Neuronal stem cell (in vitro differentiated cells): ENCODE measurements around the gene SNX19.

Experiments
- DNase-seq: peaks from one replicate; pipeline ENCODE4 v3.0.0-alpha.2; 2013; ENCODE audit warnings: low spot score
- H2AFZ ChIP-seq: one replicate; pipeline ENCODE4 v1.6.1; 2013; ENCODE audit warnings: mild to moderate bottlenecking, low read length, inconsistent platforms
- H2AK5ac ChIP-seq: 2 replicates; pipeline ENCODE4 v1.6.1; 2013; ENCODE audit warnings: low read depth, mild to moderate bottlenecking, inconsistent platforms, low read length, moderate library complexity, mixed read lengths
- H2BK120ac ChIP-seq: 2 replicates; pipeline ENCODE4 v1.6.1; 2013; ENCODE audit warnings: low read depth, mild to moderate bottlenecking, inconsistent platforms, low read length, moderate library complexity, mixed read lengths
- H2BK12ac ChIP-seq: one replicate; pipeline ENCODE4 v1.6.1; 2013; ENCODE audit warnings: low read length, inconsistent platforms
- H2BK15ac ChIP-seq: 2 replicates; pipeline ENCODE4 v1.6.1; 2013; ENCODE audit warnings: mild to moderate bottlenecking, low read length, inconsistent platforms, mixed read lengths
- H2BK5ac ChIP-seq: one replicate; pipeline ENCODE4 v1.6.1; 2013; ENCODE audit warnings: inconsistent platforms, mild to moderate bottlenecking, low read length, moderate library complexity
- H3K14ac ChIP-seq: one replicate; pipeline ENCODE4 v1.6.1; 2013; ENCODE audit warnings: low read length, inconsistent platforms
- H3K18ac ChIP-seq: 2 replicates; pipeline ENCODE4 v1.6.1; 2013; ENCODE audit warnings: low read length, inconsistent platforms
- H3K23ac ChIP-seq: 2 replicates; pipeline ENCODE4 v1.6.1; 2013; ENCODE audit warnings: low read depth, mild to moderate bottlenecking, mixed read lengths, low read length, inconsistent platforms; ENCODE audit not compliant: poor library complexity
- H3K27ac ChIP-seq: replicated peaks from 3 replicates; pipeline ENCODE4 v1.5.1; 2013; ENCODE audit warnings: low read length, inconsistent platforms
- H3K27me3 ChIP-seq, 3 experiments: 2 replicates each; pipeline ENCODE4 v1.6.1; 2013; ENCODE audit warnings: low read length in 3 of 3, mild to moderate bottlenecking in 2 of 3, inconsistent platforms in 1 of 3, low read depth in 1 of 3, mixed read lengths in 1 of 3, moderate library complexity in 1 of 3; ENCODE audit not compliant: control insufficient read depth in 3 of 3, insufficient read depth in 3 of 3
- H3K36me3 ChIP-seq, 2 donors: replicated peaks in 1 of 2; 2 replicates each; pipeline ENCODE4 v1.6.1; 2013; ENCODE audit warnings: low read length in 2 of 2; ENCODE audit not compliant: control insufficient read depth in 2 of 2, insufficient read depth in 2 of 2
- H3K4ac ChIP-seq: 2 replicates; pipeline ENCODE4 v1.6.1; 2013; ENCODE audit warnings: inconsistent platforms, mild to moderate bottlenecking, low read length, moderate library complexity
- H3K4me1 ChIP-seq, 2 donors: 1 replicate in 1 of 2; 2 replicates in 1 of 2; pipeline ENCODE4 v1.6.1; 2013; ENCODE audit warnings: low read length in 2 of 2, low read depth in 1 of 2; ENCODE audit not compliant: control insufficient read depth in 2 of 2, insufficient read depth in 1 of 2
- H3K4me2 ChIP-seq: one replicate; pipeline ENCODE4 v1.6.1; 2013; ENCODE audit warnings: mild to moderate bottlenecking, low read length, inconsistent platforms; ENCODE audit not compliant: insufficient read depth, poor library complexity, severe bottlenecking
- H3K4me3 ChIP-seq, 2 donors: 2 replicates each; pipeline ENCODE4 v1.5.1; 2013; ENCODE audit warnings: low read length in 2 of 2, mild to moderate bottlenecking in 2 of 2, inconsistent platforms in 1 of 2, moderate library complexity in 1 of 2
- H3K79me1 ChIP-seq: one replicate; pipeline ENCODE4 v1.6.1; 2013; ENCODE audit warnings: low read depth, mild to moderate bottlenecking, inconsistent platforms, low read length, moderate library complexity
- H3K9ac ChIP-seq: one replicate; pipeline ENCODE4 v1.6.1; 2013; ENCODE audit warnings: mild to moderate bottlenecking, low read depth, low read length, inconsistent platforms; ENCODE audit not compliant: poor library complexity
- H3K9me3 ChIP-seq, 2 donors: replicated peaks in 1 of 2; 2 replicates each; pipeline versions ENCODE3 to v1.6.1; 2013; ENCODE audit warnings: low read length in 2 of 2, mild to moderate bottlenecking in 2 of 2, inconsistent platforms in 1 of 2, low read depth in 1 of 2, mixed read lengths in 1 of 2, moderate library complexity in 1 of 2; ENCODE audit not compliant: control insufficient read depth in 2 of 2, insufficient read depth in 1 of 2
- H4K8ac ChIP-seq: one replicate; pipeline ENCODE4 v1.6.1; 2013; ENCODE audit warnings: low read depth, mild to moderate bottlenecking, inconsistent platforms, low read length, moderate library complexity
- H4K91ac ChIP-seq: one replicate; pipeline ENCODE4 v1.6.1; 2013; ENCODE audit warnings: low read length, low read depth, mild to moderate bottlenecking, inconsistent platforms; ENCODE audit not compliant: poor library complexity
- WGBS, 2 donors: extraction: QIAGEN DNeasy Blood & Tissue Kit; methylation state at CpG; one replicate each; pipeline ENCODE4 v1.1.7; 2013; ENCODE audit warnings: missing lambda C conversion rate in 2 of 2, mixed read lengths in 1 of 2; ENCODE audit not compliant: insufficient read length in 2 of 2, insufficient replicate concordance in 1 of 2; ENCODE audit errors: extremely low coverage in 2 of 2; 5-methylcytosine and 5-hydroxymethylcytosine counted together

SNX19 gene

DNA sequence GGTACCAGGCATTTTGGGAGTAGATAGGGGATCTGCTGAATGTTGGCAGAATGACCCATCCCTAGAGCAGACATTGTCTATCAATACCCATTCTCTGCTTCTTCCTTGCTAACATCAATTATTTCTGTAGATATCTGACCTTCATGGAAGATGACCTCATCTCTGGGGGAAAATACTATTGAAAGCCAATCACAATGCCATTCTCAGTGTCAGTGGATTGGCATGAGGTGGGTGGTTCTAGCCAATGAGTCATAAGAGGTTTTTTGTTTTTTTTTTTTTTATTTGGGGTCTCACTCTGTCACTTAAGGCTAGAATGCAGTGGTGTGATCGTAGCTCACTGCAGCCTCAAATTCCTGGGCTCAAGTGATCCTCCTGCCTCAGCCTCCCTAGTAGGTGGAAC, 42.5 kb downstream of the SNX19 start:
- Histone ChIP-seq H4K91ac (no peak overlapping the region), H3K27ac (no peak overlapping the region), H3K4me1 (peaks cover 0 to 2% of the 10 kb centered on the region in 2 donors), H3K4me3 (no peak overlapping the region), H3K79me1 (no peaks in the 10 kb centered on the region), H2BK12ac (no peak overlapping the region), H3K27me3 (no peaks in the 10 kb centered on the region), H3K9me3 (no peaks in the 10 kb centered on the region), H2BK15ac (no peak overlapping the region), H3K14ac (no peak overlapping the region), H2AFZ (no peak overlapping the region), H2BK5ac (no peak overlapping the region), H3K36me3 (peaks cover 14 to 82% of the 10 kb centered on the region in 2 donors), H3K9ac (no peak overlapping the region), H2AK5ac (no peak overlapping the region), H3K23ac (no peak overlapping the region), H3K4ac (no peak overlapping the region), H4K8ac (no peak overlapping the region), H3K18ac (no peak overlapping the region), H3K4me2 (no peak overlapping the region), H2BK120ac (no peak overlapping the region)
- no peak for DNase-seq
- WGBS, 2 donors = no CpG with 5 or more reads among the region's 1 CpG

DNA sequence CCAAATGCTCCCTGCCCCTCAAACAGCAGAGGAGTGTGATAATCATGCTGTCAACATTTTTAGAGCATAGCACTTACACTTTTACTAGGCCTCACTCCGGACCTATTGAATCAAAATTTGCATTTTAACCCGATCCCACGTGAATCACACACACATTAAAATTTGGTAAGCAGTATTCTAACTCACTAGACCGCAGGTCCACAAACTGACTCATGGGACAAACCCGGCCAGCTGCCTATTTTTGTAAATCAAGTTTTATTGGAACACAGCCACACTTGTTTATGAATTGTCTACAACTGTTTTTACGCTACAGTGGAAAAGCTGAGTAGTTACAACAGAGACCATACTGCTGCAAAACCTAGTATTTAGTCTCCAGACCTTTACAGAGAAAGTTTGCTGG, 43.3 kb downstream of the SNX19 start:
- Histone ChIP-seq H2BK15ac (no peak overlapping the region), H3K79me1 (no peaks in the 10 kb centered on the region), H3K4ac (no peak overlapping the region), H3K4me2 (no peak overlapping the region), H2BK12ac (no peak overlapping the region), H4K8ac (no peak overlapping the region), H2BK5ac (no peak overlapping the region), H3K14ac (no peak overlapping the region), H3K27me3 (no peaks in the 10 kb centered on the region), H2AK5ac (no peak overlapping the region), H3K9me3 (no peaks in the 10 kb centered on the region), H3K9ac (no peak overlapping the region), H3K36me3 (peaks cover 9 to 75% of the 10 kb centered on the region in 2 donors), H3K23ac (no peak overlapping the region), H4K91ac (no peak overlapping the region), H3K4me3 (no peak overlapping the region), H2AFZ (no peak overlapping the region), H3K18ac (no peak overlapping the region), H3K4me1 (peaks cover 0 to 2% of the 10 kb centered on the region in 2 donors), H3K27ac (no peak overlapping the region), H2BK120ac (no peak overlapping the region)
- DNase-seq = no peak
- no CpG with 5 or more reads among the region's 6 CpGs for WGBS, 2 donors

DNA sequence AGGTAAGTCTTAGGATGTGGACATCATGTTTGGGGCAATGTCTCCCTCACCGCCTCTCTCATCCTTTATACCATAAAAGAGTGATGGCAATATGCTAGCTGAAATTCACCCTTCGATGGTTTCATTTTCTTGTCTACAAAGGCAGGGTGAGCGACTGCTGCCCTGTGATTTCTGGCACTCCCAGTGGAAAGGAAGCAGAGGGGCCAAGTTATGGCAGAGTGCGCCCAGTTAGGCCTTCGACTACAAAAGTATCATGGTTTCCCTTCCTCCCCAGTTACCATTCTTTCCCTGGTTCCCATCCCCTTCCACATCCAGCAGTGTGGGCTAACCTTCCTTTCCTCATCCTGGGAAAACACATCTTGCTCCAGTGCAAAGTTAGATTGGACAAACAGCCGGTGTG, 43.8 kb downstream of the SNX19 start:
- no peak overlapping the region for H4K91ac ChIP-seq
- no peak overlapping the region for H3K4me3 ChIP-seq
- no peak overlapping the region for H2BK15ac ChIP-seq
- H3K79me1 ChIP-seq = no peaks in the 10 kb centered on the region
- H2AK5ac ChIP-seq = no peak overlapping the region
- no peak overlapping the region for H3K14ac ChIP-seq
- no peak overlapping the region for H3K23ac ChIP-seq
- no peak overlapping the region for H4K8ac ChIP-seq
- H3K9ac ChIP-seq = no peak overlapping the region
- H2BK120ac ChIP-seq = no peak overlapping the region
- H3K4ac ChIP-seq = no peak overlapping the region
- no peak overlapping the region for H2BK5ac ChIP-seq
- H3K4me2 ChIP-seq = no peak overlapping the region
- no peaks in the 10 kb centered on the region for H3K27me3 ChIP-seq
- peaks cover 0 to 2% of the 10 kb centered on the region in 2 donors for H3K4me1 ChIP-seq
- WGBS, 2 donors = no CpG with 5 or more reads among the region's 6 CpGs
- H3K9me3 ChIP-seq = no peaks in the 10 kb centered on the region
- H2AFZ ChIP-seq = no peak overlapping the region
- H3K27ac ChIP-seq = no peak overlapping the region
- no peak overlapping the region for H2BK12ac ChIP-seq
- DNase-seq = no peak
- peaks cover 7 to 70% of the 10 kb centered on the region in 2 donors for H3K36me3 ChIP-seq
- no peak overlapping the region for H3K18ac ChIP-seq

DNA sequence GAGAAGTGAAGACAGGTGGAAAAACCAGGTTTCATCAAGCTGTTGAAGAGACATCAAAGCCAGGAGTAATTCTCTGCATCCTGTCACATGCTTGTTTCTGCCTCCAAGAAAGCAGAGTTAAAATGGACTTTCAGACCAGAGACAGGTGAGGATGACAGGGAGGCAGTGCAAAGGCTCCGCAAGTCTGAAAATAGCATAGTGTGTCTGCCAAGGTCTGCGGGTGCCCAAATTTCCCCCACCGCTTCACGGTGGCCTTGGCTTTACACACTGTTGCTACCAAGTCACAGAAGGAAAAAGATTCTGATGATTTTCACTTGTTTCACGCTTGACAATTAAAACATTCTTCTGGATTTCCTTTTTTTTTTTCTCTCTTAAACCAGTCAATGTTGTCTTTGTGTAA, 44.2 kb downstream of the SNX19 start:
- peaks cover 4 to 66% of the 10 kb centered on the region in 2 donors for H3K36me3 ChIP-seq

More for the DNA sequence above, 44.2 kb downstream of the SNX19 start:
- no peak overlapping the region for H2AK5ac ChIP-seq
- peaks cover 0 to 2% of the 10 kb centered on the region in 2 donors for H3K4me1 ChIP-seq
- H3K4me3 ChIP-seq = no peak overlapping the region
- no peak overlapping the region for H2BK15ac ChIP-seq
- H3K9me3 ChIP-seq = no peaks in the 10 kb centered on the region
- no peak overlapping the region for H3K23ac ChIP-seq
- no peak overlapping the region for H3K4ac ChIP-seq
- no peak overlapping the region for H2AFZ ChIP-seq
- no peak overlapping the region for H2BK5ac ChIP-seq
- no peak overlapping the region for H3K27ac ChIP-seq
- H3K27me3 ChIP-seq = no peaks in the 10 kb centered on the region
- H3K79me1 ChIP-seq = no peaks in the 10 kb centered on the region
- H3K9ac ChIP-seq = no peak overlapping the region
- H3K4me2 ChIP-seq = no peak overlapping the region
- H3K14ac ChIP-seq = no peak overlapping the region
- no peak overlapping the region for H2BK120ac ChIP-seq
- no CpG with 5 or more reads among the region's 5 CpGs for WGBS, 2 donors
- H2BK12ac ChIP-seq = no peak overlapping the region
- DNase-seq = no peak
- no peak overlapping the region for H3K18ac ChIP-seq
- H4K91ac ChIP-seq = no peak overlapping the region
- no peak overlapping the region for H4K8ac ChIP-seq
